LNCaP clone FGC (cell line): ENCODE results near the gene GALNT6.
"Not testable (repeated sequence)": the region's sequence is repeated elsewhere in the genome, so short reads cannot be mapped to it uniquely, and the experiment has no call there.

Experiments used
- DNase-seq: peaks from one replicate; pipeline ENCODE4 v3.0.0-alpha.2; 2011; ENCODE audit warnings: low read depth
- H3K4me3 ChIP-seq: 2 replicates; pipeline ENCODE4 v1.5.1; 2011; ENCODE audit warnings: mild to moderate bottlenecking, low read depth, low read length, control low read depth
- TF ChIP-seq, protein P1 (sequence below): IDR thresholded peaks from 2 replicates; pipeline ENCODE4 v1.5.1; 2012; ENCODE audit warnings: mild to moderate bottlenecking; ENCODE audit not compliant: control insufficient read depth, insufficient read depth; ENCODE audit errors: extremely low read depth

The GALNT6 gene

DNA sequence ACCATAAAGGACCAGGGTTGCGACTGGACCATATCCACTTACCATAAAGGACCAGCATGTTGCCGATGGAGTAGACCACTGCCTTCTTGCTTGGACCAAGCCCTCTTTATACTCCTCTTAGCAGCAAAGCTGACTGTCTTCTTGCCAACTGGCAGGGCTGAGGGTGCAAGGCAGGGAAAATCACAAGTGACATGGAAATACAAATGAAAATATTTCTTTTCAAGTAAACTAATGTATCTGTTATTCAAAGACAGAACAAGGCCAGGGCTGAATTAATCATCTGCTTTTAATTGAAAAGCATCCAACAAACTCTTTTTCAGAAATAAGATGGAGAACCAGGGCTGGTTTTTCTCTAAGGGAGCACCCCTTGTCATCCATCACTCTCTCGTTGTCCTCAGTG lies 44.6 kb downstream of the GALNT6 start, which contains the start of gene CELA1:
Gene CELA1, minus strand, starts transcription at position 99 of the 400 bp plus-strand sequence. Its CDS starts 41 bp downstream, at position 58.
- DNase-seq, result no peak
- no peak within 1 kb of the TSS for H3K4me3 ChIP-seq
- TF ChIP-seq, protein P1, sequence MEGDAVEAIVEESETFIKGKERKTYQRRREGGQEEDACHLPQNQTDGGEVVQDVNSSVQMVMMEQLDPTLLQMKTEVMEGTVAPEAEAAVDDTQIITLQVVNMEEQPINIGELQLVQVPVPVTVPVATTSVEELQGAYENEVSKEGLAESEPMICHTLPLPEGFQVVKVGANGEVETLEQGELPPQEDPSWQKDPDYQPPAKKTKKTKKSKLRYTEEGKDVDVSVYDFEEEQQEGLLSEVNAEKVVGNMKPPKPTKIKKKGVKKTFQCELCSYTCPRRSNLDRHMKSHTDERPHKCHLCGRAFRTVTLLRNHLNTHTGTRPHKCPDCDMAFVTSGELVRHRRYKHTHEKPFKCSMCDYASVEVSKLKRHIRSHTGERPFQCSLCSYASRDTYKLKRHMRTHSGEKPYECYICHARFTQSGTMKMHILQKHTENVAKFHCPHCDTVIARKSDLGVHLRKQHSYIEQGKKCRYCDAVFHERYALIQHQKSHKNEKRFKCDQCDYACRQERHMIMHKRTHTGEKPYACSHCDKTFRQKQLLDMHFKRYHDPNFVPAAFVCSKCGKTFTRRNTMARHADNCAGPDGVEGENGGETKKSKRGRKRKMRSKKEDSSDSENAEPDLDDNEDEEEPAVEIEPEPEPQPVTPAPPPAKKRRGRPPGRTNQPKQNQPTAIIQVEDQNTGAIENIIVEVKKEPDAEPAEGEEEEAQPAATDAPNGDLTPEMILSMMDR, result no peak

DNA sequence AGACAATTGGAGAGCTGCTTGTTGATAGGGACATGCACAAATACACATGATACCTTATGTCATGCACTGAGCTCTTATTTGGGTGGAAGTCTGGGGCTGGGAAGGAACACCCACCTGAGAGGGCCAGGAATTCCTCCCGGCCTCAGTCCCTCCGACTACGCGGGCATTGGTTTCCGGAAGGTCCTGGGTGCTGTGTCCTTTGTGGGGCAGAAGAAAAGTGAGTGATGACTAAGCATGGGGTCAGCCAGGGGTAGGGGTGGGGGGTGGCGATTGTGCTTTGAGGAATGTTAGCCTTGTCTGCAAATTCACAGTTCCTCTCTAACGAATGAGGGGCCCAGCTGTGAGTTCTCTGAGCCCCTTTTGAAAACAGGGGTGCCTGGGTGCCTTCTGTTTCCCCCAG lies 45.5 kb downstream of the GALNT6 start:
- no peak for DNase-seq
- TF ChIP-seq, protein P1, result no peak
- no peak overlapping the region for H3K4me3 ChIP-seq

DNA sequence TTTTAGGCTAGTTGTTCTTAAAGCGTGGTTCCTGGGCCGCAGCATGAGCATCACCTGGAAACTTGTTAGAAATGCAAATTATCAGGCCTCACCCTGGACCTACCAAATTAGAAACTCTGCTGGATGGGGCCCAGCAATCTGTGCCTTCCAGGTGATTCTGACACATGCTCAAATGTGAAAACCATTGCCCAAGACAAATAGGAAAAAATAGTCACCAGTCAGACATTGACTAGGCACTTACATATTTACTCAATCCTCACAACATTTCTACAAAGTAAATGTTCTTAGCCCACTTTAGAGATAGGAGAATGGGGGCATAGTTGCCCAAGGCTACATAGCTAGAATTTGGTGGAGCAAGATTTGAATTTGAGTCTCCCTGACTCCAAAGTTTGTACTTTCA lies 48.0 kb downstream of the GALNT6 start:
- no peak overlapping the region for H3K4me3 ChIP-seq
- TF ChIP-seq, protein P1, result no peak
- DNase-seq, result no peak

DNA sequence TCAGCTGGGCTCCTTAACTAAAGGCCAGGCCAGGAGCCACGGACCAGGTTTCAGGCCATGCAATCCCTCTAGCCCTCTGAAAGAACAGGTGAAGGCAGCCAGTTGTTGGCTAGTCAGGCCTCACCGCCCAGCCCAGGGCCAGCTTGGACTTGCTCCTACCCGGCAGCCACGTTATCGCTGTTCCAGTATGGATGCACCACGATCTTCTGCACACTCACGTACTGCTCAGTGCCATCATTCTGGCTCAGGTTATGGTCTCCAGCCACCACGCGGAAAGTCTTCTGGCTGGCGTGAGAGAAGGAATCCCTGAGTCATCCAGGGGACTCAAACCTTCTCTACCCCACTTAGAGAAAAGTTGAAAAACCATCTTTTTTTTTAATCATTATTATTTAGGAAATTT lies 48.8 kb downstream of the GALNT6 start:
- TF ChIP-seq, protein P1, result no peak
- H3K4me3 ChIP-seq, result no peak overlapping the region
- no peak for DNase-seq

DNA sequence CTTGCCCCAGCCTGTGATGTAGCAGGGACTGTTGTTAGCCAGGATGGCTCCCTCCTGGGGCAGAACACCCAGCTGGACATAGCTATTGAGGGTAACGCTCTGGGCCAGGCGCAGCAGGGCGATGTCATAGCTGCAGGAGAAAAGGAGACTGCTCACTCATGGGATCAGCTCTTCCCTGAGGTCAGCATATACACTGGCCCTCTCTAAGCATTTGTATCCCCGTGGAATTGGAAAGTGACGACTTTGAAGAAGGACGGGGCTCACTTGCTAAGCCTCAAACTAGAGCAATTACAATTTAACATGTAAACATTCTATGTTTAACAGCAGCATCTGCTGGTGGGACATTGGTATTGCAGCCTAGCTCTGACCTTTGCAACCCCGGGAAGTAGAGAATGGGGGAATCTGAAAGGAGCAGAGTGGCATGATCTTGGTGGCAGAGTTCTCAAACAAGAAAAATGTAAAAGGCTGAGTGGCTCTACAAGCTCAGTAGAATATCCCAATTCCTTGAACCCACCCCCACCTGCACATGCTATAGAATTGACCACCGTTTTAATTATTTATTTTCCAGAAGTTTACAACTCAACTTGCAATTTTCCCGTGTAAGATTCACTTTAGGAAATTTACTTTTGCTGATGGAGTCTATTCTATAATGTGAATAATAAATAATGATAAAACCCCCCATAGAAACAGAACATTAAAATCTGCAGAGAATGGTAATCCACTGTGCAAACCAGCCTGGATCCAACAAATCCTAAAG lies 49.8 kb downstream of the GALNT6 start:
- peak; percentile 32 for DNase-seq
- no peak overlapping the region for H3K4me3 ChIP-seq
- TF ChIP-seq, protein P1, result peak; percentile 99

DNA sequence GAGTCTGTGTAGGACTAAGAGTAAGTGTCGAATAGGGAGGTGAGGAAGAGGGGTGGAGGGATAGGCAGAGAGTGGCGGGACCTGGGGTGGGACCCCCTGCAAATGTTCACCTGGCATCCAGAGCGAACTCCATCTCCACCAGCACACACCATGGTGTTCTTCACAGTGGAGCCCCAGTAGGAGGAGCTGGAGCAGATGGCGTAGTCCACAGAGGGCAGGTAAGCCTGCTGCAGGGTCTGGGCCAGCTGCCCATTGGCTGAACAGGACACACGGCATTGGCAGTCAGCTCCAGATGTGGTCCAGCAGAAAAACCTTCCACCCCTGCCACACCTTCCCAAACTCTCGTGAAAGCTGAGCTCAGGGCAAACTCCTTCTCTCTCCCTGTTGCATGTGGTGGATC lies 51.5 kb downstream of the GALNT6 start:
- TF ChIP-seq, protein P1, result no peak
- DNase-seq, result no peak
- H3K4me3 ChIP-seq, result no peak overlapping the region

DNA sequence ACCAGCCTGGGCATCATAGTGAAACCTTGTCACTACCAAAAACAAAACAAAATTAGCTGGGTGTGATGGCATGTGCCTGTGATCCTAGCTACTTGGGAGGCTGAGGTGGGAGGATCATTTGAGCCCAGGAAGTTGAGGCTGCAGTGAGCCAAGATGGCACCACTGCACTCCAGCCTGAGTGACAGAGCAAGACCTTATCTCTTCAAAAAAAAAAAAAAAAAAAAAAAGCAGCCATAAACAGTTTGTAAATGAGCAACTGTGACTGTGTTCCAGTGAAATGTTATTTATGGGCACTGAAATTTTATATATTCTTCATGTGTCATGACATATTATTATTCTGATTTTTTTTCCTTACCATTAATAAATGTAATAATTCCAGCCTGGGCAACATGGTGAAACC lies 53.9 kb downstream of the GALNT6 start:
- not testable (repeated sequence) for DNase-seq, H3K4me3 ChIP-seq
